Heart left ventricle (tissue), 13 donors: ENCODE results near the gene RRP1.

ENCODE experiments used
- CTCF ChIP-seq, 12 donors: fragments of 200-600 bp; sonication (generic) in 4 of 12; IDR thresholded peaks; one replicate each; pipeline versions ENCODE4 v1.5.0 to v1.8.0; 2018 to 2022; ENCODE audit warnings: antibody characterized with exemption in 12 of 12, mild to moderate bottlenecking in 5 of 12
- POLR2A ChIP-seq, 2 donors: fragments of 450-650 bp; IDR thresholded peaks; one replicate each; pipeline ENCODE4 v1.6.1; 2017; ENCODE audit warnings: antibody characterized with exemption in 2 of 2, mild to moderate bottlenecking in 2 of 2, moderate library complexity in 2 of 2
- donor health status: ischemic (EF 13 %, LVEDD 7.1; RV severe dilation, severe dysfunction).
- donor health status: DM: no; HTN: yes; CAD: no.
- donor health status: DM: no; HTN: no; CAD: no.
- donor health status: ischemic (EF 25% LVEDD 6.9; RV normal size, moderate dysfunction).
- donor health status: ischemic (EF 25% LVEDD 5.7; RV mildly dilated, moderate dysfunction).
- donor health status: ischemic (EF 35%, LVEDD 5.7; RV mildly dilated, moderate dysfunction).
- donor health status: nonischemic (EF 11% LVEDD 7.7; RV severe dilation, severe dysfunction).
- donor health status: DM: yes; HTN: yes; CAD: no.
- donor health status: PGD.
- donor health status: ischemic (EF 29% LVEDD 5.4; RV normal size, mild dysfunction).
- donor health status: nonischemic (EF 23%, LVEDD 6.1; RV moderate dilation, normal function).

GRCh38 chr21:43827015-43827611 is 37.7 kb downstream of the RRP1 start:
- no peak for TF ChIP-seq CTCF (IDR thresholded peaks at IDR 0.05)
- no peak for TF ChIP-seq POLR2A (IDR thresholded peaks at IDR 0.05)
